OCI-LY1 (cell line): Measurements from ENCODE around the gene UCHL5.

Experiments
- CTCF ChIP-seq: fragments of 200-600 bp; sonication (generic), shearing (Covaris generic); IDR thresholded peaks from 2 replicates; pipeline ENCODE4 v1.5.1; 2017; ENCODE audit warnings: mild to moderate bottlenecking, antibody characterized with exemption, low read length, moderate library complexity, mixed read lengths
- EZH2 ChIP-seq: fragments of 200-600 bp; sonication (generic), shearing (Covaris generic); IDR thresholded peaks from 2 replicates; pipeline ENCODE4 v1.8.0; 2017; ENCODE audit warnings: borderline replicate concordance, mixed run types, mild to moderate bottlenecking, antibody characterized with exemption, low read length, moderate library complexity, mixed read lengths

GRCh38 chr1:193094112-193094511 lies 35.0 kb upstream of the UCHL5 start:
- TF ChIP-seq CTCF, result no peak
- no peak for TF ChIP-seq EZH2
